Esophagus muscularis mucosa (tissue), 4 donors: ENCODE data around the gene MICALL1. TPM values are rescaled to one million over a fixed set of nuclear protein-coding genes. Genes with fewer than 3 reads are reported as not detected.
"Not testable (repeated sequence)": the region's sequence is repeated elsewhere in the genome, so short reads cannot be mapped to it uniquely, and the experiment has no call there.

ENCODE experiments used
- DNase-seq: peaks from one replicate; pipeline ENCODE4 v3.0.0-alpha.2; 2017; ENCODE audit errors: extremely low spot score
- H3K27ac ChIP-seq, 4 donors: fragments of 200-600 bp; sonication (generic); replicated peaks in 1 of 4; 1 replicate in 3 of 4; 2 replicates in 1 of 4; pipeline ENCODE4 v1.5.1; 2016 to 2019; ENCODE audit warnings: mild to moderate bottlenecking in 1 of 4
- H3K27me3 ChIP-seq, 4 donors: fragments of 200-600 bp; sonication (generic); one replicate each; pipeline versions ENCODE4 v1.5.1 to v1.6.0; 2016 to 2019
- H3K36me3 ChIP-seq, 4 donors: fragments of 200-600 bp; sonication (generic); one replicate each; pipeline ENCODE4 v1.5.1; 2016 to 2019
- H3K4me1 ChIP-seq, 4 donors: fragments of 200-600 bp; sonication (generic); one replicate each; pipeline ENCODE4 v1.5.1; 2016 to 2019
- H3K4me3 ChIP-seq, 4 donors: fragments of 200-600 bp; sonication (generic); 1 replicate in 2 of 4; 2 replicates in 2 of 4; pipeline ENCODE4 v1.5.1; 2016 to 2019; ENCODE audit warnings: mild to moderate bottlenecking in 4 of 4, moderate library complexity in 1 of 4
- H3K9me3 ChIP-seq, 4 donors: fragments of 200-600 bp; sonication (generic); 1 replicate in 3 of 4; 2 replicates in 1 of 4; pipeline ENCODE4 v1.5.1; 2016 to 2019
- EP300 ChIP-seq: sonication (generic); formaldehyde crosslinking; IDR thresholded peaks from one replicate; pipeline ENCODE4 v1.6.1; 2017; ENCODE audit warnings: antibody characterized with exemption
- POLR2A ChIP-seq: fragments of 450-650 bp; IDR thresholded peaks from one replicate; pipeline ENCODE4 v1.6.1; 2017; ENCODE audit warnings: antibody characterized with exemption, moderate library complexity, mild to moderate bottlenecking, low read depth
- POLR2AphosphoS5 ChIP-seq, 2 donors: sonication (generic); formaldehyde crosslinking; IDR thresholded peaks; one replicate each; pipeline ENCODE4 v1.6.1; 2017; ENCODE audit warnings: antibody characterized with exemption in 2 of 2
- WGBS: methylation state at CpG from one replicate; pipeline ENCODE4 v1.1.5; 2018; 5-methylcytosine and 5-hydroxymethylcytosine counted together
- intact Hi-C: fragments of 100-400 bp; cut with DNase I; formaldehyde crosslinking; loops from one replicate; pipeline ENCODE4 v1.15.1; 2023
- total RNA-seq, 4 donors: library from RNA; depleted of rRNA; stranded (reverse); fragments of >200 nt; gene quantifications; one replicate each; pipeline versions ENCODE4 v1.1.0 to v1.2.1, GENCODE V29; 2016
- TF ChIP-seq, protein P1 (sequence below), 3 experiments: fragments of 200-600 bp in 2 of 3; fragments of 450-650 bp in 1 of 3; sonication (generic) in 2 of 3; IDR thresholded peaks; one replicate each; pipeline ENCODE4 v1.5.1; 2017 to 2019; ENCODE audit warnings: antibody characterized with exemption in 3 of 3, mild to moderate bottlenecking in 2 of 3, moderate library complexity in 1 of 3

MICALL1 gene
- total RNA-seq, 4 donors from 2014 or later = 51.2 to 136 (median 71.2) TPM

DNA sequence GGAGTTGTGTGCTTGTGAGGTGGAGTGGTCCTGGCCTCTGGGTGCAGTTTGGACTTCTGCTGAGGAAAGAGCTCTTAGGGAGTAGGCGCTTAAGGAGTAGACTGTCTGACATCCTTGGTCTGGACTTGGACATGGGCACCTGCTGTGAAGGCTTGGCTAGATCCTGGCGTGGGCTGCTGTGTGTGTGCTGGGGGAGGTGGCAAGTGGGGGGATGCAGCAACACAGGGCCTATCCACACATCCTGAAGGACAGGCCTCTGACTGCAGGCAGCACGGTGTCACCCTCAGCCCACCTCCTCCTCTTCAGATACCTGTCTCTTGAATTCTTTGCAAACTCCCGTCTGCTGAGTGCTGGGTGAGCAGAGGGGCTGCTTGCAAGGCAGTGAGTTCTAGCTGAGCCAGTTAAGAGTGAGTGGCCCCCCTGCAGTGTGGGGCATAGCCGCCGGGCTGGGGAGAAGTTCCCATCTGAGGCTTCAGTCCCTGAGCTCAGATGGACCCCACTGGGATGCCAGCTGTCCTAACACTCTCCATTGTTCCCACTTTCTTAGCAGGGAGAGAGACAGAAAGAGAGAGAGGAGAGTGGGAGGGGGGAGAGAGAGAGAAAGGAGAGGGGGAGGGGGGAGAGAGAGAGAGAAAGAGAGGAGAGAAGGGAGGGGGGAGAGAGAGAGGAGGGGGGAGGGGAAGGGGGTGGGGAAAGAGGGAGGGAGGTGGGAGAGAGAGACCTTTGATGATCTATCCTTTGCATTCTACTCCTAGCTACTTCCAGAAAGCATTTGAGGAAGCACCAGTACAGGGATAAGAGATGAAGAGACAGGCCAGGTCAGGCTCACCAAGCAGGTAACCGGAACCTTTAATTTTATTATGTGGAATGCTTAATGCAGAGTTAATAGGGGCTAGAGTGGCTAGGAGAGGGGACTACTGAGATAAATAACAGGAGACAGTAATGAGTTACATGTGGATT is 65.7 kb downstream of the MICALL1 start:
- peaks cover 27 to 69% (median 34%) of the 10 kb centered on the region in 4 donors for H3K36me3 ChIP-seq
- DNase-seq = no peak
- no peaks in the 10 kb centered on the region for H3K9me3 ChIP-seq
- no peaks in the 10 kb centered on the region for H3K27me3 ChIP-seq
- no peak overlapping the region for H3K27ac ChIP-seq
- H3K4me1 ChIP-seq = peaks cover 0 to 10% (median 1%) of the 10 kb centered on the region in 4 donors
- H3K4me3 ChIP-seq = no peak overlapping the region
- intact Hi-C loops = no loop called here
- WGBS = 91% methylated on average over 5 of the region's 7 CpGs
- TF ChIP-seq POLR2AphosphoS5 (IDR thresholded peaks at IDR 0.05) (no peak), POLR2A (no peak), EP300 (no peak)
- TF ChIP-seq, protein P1, sequence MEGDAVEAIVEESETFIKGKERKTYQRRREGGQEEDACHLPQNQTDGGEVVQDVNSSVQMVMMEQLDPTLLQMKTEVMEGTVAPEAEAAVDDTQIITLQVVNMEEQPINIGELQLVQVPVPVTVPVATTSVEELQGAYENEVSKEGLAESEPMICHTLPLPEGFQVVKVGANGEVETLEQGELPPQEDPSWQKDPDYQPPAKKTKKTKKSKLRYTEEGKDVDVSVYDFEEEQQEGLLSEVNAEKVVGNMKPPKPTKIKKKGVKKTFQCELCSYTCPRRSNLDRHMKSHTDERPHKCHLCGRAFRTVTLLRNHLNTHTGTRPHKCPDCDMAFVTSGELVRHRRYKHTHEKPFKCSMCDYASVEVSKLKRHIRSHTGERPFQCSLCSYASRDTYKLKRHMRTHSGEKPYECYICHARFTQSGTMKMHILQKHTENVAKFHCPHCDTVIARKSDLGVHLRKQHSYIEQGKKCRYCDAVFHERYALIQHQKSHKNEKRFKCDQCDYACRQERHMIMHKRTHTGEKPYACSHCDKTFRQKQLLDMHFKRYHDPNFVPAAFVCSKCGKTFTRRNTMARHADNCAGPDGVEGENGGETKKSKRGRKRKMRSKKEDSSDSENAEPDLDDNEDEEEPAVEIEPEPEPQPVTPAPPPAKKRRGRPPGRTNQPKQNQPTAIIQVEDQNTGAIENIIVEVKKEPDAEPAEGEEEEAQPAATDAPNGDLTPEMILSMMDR (IDR thresholded peaks at IDR 0.05) = no peak

DNA sequence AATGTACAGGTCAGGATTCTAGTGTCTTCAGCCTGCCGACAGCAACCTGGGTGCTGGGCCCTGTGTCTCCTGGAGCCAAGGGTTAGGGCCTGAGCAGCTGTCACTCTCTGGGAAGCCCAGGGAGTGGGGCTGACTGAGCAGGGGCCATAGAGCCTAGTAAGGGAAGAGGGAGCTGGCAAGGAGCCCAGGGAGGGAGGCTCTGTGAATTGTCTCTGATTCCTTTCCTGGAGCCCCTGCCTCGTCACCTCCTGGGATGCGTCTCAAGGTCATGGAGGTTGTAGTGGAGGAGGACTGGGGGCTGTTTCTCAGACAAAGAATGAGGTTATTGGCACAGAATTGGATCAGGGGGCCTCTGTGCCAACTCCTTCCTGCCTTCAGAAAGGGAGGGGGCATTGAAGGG is 66.4 kb downstream of the MICALL1 start:
- intact Hi-C loops = no loop called here
- TF ChIP-seq, protein P1 (IDR thresholded peaks at IDR 0.05) = no peak
- TF ChIP-seq POLR2AphosphoS5 (IDR thresholded peaks at IDR 0.05) = no peak
- no peak overlapping the region for H3K4me3 ChIP-seq
- no peaks in the 10 kb centered on the region for H3K9me3 ChIP-seq
- H3K27ac ChIP-seq = no peak overlapping the region
- DNase-seq = no peak
- WGBS = 53% methylated on average over 3 of the region's 3 CpGs
- no peaks in the 10 kb centered on the region for H3K27me3 ChIP-seq
- H3K4me1 ChIP-seq = peaks cover 0 to 8% (median 0%) of the 10 kb centered on the region in 4 donors
- peaks cover 19 to 67% (median 28%) of the 10 kb centered on the region in 4 donors for H3K36me3 ChIP-seq

DNA sequence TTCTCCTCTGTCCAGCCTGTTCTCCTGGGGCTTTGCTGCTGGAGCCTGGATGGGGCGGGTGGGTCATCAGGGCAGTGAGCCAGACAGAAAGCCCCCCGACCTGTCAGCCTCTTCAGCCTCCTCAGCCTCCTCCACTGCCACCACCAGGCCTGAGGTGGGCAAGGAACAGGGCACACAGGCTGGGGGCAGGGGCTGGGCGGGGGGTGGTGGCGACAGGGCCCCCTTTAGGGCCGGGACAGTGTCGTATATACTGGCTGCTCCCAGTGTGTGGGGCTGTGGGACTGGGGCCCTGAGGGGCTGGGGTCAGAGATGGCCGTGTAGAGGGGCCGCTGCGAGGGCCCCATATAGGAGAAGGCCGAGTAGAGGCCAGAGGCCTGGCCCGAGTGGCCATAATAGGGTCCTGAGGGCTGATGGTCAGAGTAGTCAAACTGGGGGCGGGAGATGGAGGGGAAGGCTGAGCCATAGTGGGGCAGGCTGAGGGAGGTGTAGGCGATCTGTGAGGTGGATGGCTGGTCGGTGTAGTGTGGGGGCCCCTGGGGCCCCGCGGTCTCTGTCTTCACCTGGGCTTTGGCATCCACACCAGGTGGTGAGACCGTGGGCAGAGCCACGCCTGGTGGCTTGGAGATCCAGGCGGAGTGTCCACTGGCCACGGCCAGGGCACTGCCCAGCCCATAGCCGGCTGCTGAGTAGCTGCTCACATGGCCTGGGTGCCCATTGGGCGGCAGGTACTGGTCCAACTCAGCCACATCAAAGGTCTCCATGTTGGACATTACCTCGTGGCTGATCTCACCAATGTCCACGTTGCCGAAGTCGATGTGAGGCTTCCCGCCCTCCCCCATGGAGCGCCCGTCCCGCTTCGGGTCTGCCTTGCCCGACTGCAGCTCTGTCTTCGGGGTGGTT is 67.4 kb downstream of the MICALL1 start:
- peaks cover 9 to 60% (median 21%) of the 10 kb centered on the region in 4 donors for H3K36me3 ChIP-seq
- H3K4me3 ChIP-seq = no peak overlapping the region
- H3K9me3 ChIP-seq = no peaks in the 10 kb centered on the region
- peaks cover 0 to 5% (median 0%) of the 10 kb centered on the region in 4 donors for H3K4me1 ChIP-seq
- no peaks in the 10 kb centered on the region for H3K27me3 ChIP-seq
- H3K27ac ChIP-seq = no peak overlapping the region
- 93% methylated on average over 24 of the region's 33 CpGs for WGBS
- intact Hi-C loops = no loop called here
- no peak for DNase-seq
- no peak for TF ChIP-seq POLR2A
- TF ChIP-seq POLR2AphosphoS5 (IDR thresholded peaks at IDR 0.05) = no peak
- TF ChIP-seq EP300 = no peak
- TF ChIP-seq, protein P1 (IDR thresholded peaks at IDR 0.05) = no peak

DNA sequence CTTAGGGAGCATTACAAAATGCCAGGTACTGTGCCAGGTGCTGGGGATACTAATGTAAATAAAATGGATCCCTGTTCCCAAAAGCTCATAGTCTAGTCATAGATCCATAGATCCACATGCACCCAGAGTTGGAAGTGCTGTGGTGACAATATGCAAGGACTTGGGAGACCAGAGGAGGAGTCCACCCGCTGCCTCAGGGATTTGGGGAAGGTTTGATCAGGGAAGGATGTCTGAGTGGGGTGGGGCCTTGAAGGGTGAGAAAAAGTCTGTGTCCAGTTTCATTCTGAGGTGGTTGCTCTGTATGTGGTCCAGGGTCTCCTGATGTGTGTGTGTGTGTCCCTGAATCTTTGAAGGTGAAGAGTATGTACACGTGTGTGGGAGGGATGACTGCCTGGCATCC is 69.1 kb downstream of the MICALL1 start:
- intact Hi-C loops = no loop called here
- H3K4me1 ChIP-seq = peaks cover 0 to 5% (median 0%) of the 10 kb centered on the region in 4 donors
- TF ChIP-seq POLR2AphosphoS5 (IDR thresholded peaks at IDR 0.05) (no peak), EP300 (no peak), POLR2A (no peak)
- TF ChIP-seq, protein P1 (IDR thresholded peaks at IDR 0.05) = no peak
- WGBS = 78% methylated on average over 2 of the region's 2 CpGs
- no peaks in the 10 kb centered on the region for H3K27me3 ChIP-seq
- DNase-seq = no peak
- no peaks in the 10 kb centered on the region for H3K9me3 ChIP-seq
- no peak overlapping the region for H3K27ac ChIP-seq
- peaks cover 6 to 50% (median 15%) of the 10 kb centered on the region in 4 donors for H3K36me3 ChIP-seq
- H3K4me3 ChIP-seq = no peak overlapping the region

DNA sequence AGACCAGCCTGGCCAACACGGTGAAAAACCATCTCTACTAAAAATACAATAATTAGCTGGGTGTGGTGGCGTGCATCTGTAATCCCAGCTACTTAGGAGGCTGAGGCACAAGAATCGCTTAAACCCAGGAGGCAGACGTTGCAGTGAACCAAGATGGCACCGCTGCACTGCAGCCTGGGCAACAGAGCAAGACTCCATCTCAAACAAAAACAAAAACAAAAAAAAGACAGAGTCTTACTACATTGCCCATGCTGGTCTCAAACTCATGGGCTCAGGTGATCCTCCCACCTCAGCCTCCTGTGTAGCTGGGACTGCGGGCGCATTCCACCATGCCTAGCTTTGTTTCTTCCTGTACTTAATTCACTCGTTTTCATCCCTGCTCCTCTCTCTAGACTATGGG is 69.9 kb downstream of the MICALL1 start:
- intact Hi-C loops, H3K4me3 ChIP-seq, H3K9me3 ChIP-seq, DNase-seq, H3K27ac ChIP-seq, H3K27me3 ChIP-seq, H3K4me1 ChIP-seq: not testable (repeated sequence)
- 96% methylated on average over 8 of the region's 8 CpGs for WGBS
- peaks cover 6 to 50% (median 15%) of the 10 kb centered on the region in 4 donors for H3K36me3 ChIP-seq
